ENCODE results near the gene BIN2.

DNA sequence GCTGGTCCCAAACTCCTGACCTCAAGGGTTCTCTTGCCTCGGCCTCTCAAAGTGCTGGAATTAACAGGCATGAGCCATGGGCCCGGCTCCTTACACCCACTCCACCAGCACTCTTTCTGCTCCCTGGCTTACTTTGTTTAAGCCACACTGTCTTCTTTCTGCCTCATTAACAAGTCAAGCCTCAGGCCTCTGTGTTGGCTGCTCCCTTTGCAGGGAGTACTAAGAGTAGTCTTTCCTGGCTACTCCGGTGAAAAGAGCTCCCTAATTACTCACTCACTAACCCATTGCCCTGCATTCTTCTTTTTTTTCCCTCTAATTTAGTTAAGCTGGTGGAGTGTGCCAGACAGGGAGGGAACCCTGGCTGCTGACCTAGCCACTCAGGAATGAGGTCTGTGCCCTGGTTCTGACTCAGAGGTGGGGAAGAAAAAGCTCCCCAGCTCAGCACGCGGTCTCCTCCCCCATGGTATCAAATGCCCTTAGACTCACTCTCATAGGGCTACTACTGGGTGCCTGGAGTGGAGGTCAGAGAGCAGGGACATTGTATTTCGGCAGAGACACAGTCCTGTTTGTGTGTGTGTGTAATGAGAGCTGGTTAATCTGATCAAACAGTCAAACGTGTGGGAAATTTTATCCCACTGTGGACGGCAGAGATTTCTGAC is 47.5 kb upstream of the BIN2 start:
- TF ChIP-seq CTCF (conservative IDR thresholded peaks at IDR 0.05 in 1 of 2, IDR thresholded peaks at IDR 0.05 in 1 of 2; ENCODE audit: extremely low read depth in 1 of 2, insufficient read depth in 1 of 2, low read depth in 1 of 2, low read length in 2 of 2), result no peak
- no peak for TF ChIP-seq EZH2 (IDR thresholded peaks at IDR 0.05; ENCODE audit: borderline replicate concordance, low read length)
